Iris pigment epithelial cell (primary cell): ENCODE data around the gene GH2.
A peak's percentile ranks its signal among the peaks of the same experiment; 100 is the strongest.
"Not testable (repeated sequence)": the region's sequence is repeated elsewhere in the genome, so short reads cannot be mapped to it uniquely, and the experiment has no call there.

Experiments
- DNase-seq: peaks from one replicate; pipeline ENCODE4 v3.0.0-alpha.2; 2011; ENCODE audit warnings: low read depth

Gene GH2

DNA sequence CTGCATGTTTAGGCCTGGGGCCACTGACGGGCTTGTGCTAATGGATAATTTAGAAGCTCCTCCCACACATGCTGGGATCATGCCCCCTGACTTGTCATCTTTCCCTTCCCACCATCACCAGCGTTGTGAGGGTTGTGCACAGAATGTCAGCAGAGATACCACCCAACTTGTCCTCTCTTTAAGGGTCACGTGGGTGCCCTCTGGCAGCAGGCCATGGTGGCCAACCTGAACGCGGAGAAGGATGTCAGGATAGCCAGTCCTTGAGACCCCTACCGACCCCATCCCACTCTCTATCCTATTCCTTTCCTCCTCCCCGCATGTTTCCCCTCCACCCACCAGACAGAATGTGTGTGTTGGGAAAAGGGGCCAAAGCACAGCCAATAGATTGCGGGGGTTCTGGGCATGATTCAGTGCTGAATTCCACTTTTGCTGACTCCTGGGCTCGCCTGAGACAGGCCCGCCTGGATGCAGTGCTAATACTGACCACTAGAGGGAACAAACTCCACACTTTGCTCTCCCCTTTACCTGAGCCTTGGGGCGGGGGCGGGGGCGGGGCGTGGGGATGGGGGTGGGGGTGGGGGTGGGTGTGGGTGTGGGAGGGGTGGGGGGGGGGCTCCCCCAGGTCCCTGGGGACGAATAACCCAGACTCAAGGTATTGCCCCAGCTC is at the start of gene GH2:
Gene GH2, minus strand, starts transcription at position 10 of the 667 bp plus-strand sequence. CDS start 143 bp downstream, outside the sequence.
- peak; percentile 50 for DNase-seq

DNA sequence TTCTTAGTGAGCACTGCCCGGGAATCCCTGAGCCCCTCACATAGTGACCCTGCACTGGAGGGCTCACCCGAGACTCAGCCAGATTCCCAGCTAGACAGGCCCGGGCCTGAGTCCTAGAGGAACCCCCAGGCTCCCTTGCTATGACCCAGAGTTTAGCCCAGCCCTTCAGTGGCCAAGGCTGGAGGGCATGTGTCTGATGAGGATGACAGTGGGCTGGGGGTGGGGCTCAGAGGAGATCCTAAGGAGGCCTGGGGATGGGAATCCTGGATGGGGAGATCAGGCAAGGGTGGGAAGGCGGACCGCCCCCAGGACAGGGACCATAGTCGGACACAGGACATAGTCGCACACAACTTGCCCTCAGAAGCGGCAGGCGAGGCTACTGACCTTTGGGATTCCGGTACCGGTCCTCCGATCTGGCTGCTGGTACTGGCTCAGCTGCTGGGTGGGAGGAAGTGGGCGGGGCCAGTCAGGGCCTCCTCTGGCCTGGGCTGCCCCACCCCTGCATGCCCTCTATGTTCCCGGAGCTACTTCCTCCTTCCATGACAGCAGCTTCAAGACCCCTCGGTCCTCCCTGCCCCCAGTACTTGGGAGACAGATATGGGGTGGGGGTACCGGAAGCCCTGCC is 49.3 kb upstream of the GH2 start:
- DNase-seq = no peak

DNA sequence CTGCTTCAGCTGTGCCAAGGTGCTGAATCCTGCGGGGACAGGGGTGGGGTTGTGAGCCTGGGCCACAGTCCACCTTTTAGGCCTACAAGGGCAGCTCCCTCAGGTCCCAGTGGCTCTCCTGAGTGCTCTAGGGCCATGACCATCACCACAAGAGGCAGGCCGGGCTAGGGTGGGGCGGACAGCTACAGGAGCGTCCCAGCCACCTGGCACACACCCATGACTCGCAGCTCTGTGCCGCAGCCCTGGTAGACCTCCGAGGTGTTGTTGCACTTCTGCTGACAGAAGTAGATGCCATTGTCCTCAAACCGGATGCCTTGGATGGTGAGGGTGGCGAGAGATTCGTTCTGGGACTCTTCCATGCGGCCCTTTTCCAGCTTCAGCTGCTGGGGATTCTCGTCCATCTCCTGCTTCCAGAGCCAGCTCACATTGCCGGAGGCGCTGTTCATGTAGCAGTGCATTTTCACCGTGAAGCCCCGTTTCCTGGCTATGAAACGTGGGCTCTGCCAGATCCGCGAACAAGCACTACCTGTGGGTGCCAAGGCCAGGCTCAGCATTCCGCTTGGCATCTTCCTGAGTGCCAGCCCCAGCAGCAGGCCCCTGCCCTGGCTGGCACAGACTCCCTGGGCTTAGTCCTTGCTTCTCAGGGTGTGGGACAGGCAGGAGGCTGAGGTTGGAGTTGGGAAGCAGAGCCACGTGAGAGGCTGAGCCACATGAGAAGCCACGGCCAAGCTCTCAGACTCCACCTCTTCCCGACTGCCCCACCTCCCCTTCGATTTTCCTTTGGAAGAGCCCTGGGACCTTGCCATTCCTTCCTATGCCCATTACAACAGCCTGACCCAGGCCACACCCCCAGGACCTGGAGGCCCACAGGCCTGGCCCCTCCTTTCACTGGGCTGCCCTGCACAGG is 48.4 kb upstream of the GH2 start:
- no peak for DNase-seq

DNA sequence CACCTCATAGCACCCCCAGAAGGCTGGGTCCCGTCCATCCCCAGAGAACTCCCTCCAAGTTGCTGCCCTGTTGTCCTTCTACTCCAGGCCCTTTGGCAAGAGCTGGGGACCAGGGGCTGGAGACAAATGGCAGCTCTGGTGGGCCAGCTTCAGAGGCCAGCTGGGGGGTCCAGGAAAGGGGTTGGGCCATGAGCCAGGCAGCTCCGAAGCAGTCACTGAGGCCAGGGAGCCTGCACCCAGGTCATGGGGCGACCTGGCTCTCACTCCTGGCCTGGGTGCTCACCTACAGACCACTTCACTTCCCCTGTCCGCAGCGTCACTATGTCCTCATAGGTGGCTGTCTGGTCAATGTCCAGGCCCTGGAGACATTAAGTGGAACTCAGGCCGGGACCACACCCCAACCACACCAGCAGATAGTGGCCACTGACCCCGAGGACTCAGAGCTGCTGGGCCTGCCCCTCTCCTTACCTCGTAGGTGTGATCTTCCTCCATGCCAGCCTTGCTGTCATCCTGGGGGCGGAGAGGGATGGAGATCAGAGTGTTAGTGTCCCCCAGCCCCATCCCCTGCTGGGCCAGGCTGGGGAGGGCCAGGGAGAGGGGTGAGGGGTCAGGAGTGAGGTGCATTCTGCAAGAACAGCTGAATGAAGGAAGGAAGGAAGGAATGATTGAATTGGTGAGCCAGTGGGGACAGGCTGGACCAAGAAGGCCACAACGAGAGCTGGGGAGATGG is 47.4 kb upstream of the GH2 start:
- DNase-seq = no peak

DNA sequence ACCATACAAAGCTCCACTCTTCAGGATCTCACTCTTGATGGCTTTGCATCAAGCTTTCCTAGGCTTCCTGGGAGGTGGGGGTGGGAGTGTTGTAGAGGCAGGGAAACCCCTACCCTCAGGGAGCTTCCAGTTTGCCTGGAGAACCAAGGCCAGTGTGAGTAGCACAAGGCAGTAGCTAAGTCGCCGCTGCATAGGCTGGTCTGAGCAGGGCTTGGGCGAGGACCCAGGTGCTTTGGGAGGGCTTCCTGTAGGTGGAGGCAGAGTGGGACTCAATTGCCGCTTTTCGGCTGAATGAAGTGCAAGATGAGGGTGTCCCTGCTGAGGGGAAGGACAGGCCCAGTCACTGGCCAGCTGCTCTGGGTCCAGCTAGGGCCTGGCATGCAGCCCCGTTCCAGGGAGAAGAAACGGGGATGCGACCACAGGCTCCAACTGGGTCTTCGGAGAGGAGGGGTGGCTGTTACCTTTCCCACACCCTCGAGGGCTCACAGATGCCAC is 46.5 kb upstream of the GH2 start:
- DNase-seq = no peak

DNA sequence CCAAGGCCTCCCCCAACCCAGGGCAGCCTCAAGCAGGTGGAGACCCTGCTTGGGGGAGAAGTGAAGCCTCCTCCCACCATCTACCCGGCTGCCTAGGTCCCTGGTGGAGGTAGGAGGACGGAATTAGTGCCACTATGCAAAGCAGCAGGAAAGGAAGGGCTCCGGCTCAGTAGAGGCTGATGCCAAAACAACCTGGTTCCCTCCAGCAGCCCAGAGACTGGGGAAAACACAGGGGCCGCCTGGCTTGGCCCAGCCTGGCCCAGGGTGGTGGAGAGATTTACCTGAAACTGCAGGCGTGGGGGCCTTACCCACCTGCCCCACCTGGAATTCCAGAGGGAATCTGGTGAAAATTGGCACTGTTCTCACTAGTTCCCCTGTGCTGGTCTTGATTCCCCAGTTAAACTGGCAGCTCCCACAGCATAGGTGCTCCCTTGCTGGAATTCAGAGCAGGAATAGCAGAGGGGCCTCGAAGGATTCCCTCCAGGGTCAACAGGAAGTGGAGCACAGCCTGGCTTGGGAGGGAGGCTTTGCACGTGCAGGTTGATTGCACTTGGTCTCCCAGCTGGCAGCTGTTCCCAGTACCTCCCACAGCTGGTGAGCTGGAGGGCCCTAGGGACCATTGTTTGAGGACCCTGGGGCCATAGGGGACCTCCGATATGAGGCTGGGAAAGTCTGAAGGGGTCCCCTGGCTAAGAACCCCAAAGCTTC is 45.9 kb upstream of the GH2 start:
- no peak for DNase-seq

DNA sequence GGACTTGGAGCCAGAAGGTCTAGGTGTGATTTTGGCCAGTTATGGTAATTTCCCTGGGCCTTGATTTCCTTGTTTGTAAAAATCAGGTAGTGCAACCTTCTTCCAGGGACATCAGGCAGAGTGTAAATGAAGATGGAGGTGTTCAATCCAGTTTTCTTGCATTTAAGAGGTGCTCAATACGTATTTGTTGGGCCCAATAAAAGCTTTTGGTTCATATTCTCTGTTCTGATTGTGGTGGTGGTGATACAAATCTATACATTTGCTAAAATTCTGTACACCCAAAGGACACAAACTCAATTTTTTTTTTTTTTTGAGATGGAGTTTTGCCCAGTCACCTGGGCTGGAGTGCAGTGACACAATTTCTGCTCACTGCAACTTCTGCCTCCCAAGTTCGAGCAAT is 44.4 kb upstream of the GH2 start:
- no peak for DNase-seq

DNA sequence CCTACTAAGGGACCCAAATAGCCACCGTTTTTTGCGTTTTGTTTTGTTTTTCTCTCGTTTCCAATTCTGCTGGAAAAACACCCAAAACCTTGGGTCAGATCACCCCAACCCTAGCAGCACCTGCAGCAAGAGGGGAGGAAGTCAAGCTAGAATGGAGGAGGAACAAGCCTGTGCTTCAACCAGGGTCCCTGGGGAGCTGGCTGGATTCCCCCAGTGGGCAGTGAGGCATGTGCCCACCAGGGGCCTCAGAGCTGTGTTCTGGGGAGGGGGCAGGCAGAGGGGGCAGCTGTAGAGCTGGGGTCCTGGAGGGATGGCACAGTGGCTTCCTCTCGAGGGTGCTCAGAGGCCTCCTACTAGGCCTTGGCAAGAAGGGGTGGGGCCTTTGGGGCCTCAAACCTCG is 43.9 kb upstream of the GH2 start:
- DNase-seq = no peak

DNA sequence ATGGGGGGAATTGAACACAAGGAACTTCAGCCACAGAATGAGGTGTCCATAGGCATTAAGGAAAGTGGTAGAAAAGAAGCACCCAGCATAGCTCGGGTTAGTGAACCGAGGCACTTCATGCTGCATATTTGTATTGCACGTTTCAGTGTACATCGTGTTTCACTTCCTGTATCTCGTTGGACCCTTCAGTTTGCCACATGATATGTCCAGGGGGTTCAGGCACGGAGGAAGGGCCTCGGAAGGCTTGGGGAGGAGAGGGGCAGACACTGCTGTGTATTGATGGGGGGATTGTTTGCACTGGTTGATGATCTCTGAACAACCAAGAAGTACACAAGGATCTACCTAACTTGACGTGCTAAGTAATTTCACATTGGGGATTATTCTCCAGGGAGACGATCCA is 40.7 kb upstream of the GH2 start:
- DNase-seq = not testable (repeated sequence)

DNA sequence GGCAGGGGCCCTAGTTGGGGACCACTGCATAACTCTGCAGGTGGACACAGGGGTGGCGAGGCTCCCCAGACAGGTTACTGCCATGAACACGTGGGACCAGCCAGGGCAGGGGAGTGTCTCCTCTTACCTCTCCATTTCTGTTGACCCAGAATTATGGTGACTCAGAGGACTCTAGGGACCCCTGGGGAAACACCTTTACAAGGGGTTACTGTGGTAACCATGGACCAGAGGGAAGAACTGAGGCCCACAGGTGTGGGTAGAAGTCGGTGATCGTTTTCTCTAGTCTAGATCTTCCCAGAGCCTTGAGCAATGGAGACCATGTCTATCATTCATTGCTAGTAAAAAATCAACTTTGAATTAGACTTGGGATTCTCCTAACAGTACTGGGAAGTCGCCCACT is 39.0 kb upstream of the GH2 start:
- DNase-seq = not testable (repeated sequence)

DNA sequence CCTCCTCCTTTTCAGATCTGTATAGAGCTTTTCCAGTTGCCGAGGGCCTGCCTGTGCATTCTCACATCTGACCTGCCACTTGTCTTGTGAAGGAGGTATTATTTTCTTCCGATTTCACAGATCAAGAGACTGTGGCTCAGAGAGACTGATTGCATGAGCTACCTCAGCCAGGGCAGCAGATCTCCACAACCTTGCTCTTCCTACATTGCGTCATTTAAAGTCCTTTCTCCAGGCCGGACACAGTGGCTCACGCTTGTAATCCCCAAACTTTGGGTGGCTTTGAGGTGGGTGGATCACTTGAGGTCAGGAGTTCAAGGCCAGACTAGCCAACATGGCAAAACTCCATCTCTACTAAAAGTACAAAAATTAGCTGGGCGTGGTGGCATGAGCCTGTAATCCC is 38.3 kb upstream of the GH2 start:
- not testable (repeated sequence) for DNase-seq

DNA sequence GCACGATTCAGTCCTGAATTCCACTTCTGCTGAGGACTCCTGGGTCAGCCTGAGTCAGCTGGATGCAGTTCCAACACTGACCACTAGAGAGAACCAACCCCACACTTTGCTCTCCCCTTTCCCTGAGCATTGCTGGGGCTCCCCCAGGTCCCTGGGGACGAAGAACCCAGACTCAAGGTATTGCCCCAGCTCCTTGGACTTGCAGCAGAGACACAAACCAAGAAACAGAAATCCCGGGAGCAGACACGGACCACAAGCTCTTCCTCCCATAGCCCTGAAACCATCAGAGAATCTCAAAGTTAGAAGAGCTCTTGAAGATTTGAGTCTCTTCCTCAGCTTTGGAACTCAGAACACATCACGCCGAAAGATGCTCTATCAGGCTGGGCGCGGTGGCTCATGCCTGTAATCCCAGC is 37.6 kb upstream of the GH2 start:
- DNase-seq = peak; percentile 53

DNA sequence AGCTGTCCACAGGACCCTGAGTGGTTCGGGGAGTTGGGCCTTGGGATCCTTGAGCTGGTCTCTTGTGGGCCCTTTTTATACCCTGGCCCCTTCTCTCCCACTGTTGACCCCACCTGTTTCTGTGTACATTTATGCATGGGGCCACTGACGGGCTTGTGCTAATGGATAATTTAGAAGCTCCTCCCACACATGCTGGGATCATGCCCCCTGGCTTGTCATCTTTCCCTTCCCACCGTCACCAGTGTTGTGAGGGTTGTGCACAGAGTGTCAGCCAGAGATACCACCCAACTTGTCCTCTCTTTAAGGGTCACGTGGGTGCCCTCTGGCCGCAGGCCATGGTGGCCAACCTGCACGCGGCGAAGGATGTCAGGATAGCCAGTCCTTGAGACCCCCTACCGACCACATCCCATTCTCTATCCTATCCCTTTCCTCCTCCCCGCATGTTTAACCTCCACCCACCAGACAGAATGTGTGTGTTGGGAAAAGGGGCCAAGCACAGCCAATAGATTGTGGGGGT is 37.1 kb upstream of the GH2 start, which contains the start of gene GH1:
Gene GH1, minus strand, starts transcription at position 51 of the 517 bp plus-strand sequence. CDS start 63 bp downstream, outside the sequence.
- DNase-seq = not testable (repeated sequence)

DNA sequence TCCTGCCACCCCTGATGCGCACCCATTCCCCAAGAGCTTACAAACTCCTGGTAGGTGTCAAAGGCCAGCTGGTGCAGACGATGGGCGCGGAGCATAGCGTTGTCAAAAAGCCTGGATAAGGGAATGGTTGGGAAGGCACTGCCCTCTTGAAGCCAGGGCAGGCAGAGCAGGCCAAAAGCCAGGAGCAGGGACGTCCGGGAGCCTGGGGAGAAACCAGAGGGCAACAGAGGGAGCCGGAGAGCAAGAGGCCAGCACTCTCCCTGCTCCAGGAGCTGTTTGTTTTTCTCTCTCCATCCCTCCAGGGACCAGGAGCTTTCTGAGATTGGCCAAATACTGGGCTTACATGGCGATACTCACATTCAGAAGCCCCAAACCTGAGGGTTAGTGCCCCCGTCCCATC is 36.6 kb upstream of the GH2 start:
- no peak for DNase-seq

DNA sequence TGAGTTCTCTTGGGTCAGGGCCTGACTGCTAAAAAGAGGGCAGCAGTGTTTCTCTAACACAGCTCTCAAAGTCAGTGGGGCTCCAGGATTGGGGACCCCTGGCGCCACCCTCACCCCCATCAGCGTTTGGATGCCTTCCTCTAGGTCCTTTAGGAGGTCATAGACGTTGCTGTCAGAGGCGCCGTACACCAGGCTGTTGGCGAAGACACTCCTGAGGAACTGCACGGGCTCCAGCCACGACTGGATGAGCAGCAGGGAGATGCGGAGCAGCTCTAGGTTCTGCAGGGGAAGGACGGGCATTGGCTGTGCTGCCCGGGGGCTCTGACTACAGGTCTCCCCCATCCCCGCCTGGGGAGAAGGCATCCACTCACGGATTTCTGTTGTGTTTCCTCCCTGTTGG is 35.9 kb upstream of the GH2 start:
- DNase-seq = no peak

DNA sequence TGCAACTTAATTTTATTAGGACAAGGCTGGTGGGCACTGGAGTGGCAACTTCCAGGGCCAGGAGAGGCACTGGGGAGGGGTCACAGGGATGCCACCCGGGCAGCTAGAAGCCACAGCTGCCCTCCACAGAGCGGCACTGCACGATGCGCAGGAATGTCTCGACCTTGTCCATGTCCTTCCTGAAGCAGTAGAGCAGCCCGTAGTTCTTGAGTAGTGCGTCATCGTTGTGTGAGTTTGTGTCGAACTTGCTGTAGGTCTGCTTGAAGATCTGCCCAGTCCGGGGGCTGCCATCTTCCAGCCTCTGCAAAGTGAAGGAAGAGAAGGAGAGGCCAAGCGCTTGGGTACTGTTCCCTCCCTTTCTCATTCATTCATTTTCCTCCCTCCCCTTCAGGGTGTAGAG is 35.5 kb upstream of the GH2 start:
- not testable (repeated sequence) for DNase-seq

DNA sequence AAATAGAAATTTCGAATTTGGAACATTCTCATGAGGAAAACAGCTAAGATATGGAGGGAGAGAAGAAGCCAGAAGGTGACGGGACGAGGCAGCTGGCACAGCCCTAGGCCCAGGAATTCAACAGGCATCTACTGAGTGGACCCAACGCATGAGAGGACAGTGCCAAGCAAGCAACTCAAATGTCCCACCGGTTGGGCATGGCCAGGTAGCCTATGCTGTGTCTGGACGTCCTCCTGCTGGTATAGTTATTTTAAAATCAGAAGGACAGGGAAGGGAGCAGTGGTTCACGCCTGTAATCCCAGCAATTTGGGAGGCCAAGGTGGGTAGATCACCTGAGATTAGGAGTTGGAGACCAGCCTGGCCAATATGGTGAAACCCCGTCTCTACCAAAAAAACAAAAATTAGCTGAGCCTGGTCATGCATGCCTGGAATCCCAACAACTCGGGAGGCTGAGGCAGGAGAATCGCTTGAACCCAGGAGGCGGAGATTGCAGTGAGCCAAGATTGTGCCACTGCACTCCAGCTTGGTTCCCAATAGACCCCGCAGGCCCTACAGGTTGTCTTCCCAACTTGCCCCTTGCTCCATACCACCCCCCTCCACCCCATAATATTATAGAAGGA is 34.9 kb upstream of the GH2 start:
- no peak for DNase-seq

DNA sequence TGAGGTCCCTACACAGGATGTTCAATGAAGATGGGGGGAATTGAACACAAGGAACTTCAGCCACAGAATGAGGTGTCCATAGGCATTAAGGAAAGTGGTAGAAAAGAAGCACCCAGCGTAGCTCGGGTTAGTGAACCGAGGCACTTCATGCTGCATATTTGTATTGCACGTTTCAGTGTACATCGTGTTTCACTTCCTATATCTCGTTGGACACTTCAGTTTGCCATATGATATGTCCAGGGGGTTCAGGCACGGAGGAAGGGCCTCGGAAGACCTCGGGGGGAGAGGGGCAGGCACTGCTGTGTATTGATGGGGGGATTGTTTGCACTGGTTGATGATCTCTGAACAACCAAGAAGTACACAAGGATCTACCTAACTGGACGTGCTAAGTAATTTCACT is 34.0 kb upstream of the GH2 start:
- not testable (repeated sequence) for DNase-seq

DNA sequence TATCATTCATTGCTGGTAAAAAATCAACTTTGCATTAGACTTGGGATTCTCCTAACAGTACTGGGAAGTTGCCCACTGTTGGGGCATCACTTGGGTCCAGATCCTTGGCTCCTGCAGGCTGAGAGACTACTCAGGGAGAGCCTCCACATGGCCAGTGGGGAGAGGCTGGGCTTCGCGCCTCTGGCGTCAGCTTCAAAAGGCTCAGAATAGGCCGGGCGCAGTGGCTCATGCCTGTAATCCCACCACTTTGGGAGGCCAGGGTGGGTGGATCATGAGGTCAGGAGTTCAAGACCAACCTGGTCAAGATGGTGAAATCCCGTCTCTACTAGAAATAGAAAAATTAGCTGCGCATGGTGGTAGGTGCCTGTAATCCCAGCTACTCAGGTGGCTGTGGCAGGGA is 32.7 kb upstream of the GH2 start:
- DNase-seq = no peak

DNA sequence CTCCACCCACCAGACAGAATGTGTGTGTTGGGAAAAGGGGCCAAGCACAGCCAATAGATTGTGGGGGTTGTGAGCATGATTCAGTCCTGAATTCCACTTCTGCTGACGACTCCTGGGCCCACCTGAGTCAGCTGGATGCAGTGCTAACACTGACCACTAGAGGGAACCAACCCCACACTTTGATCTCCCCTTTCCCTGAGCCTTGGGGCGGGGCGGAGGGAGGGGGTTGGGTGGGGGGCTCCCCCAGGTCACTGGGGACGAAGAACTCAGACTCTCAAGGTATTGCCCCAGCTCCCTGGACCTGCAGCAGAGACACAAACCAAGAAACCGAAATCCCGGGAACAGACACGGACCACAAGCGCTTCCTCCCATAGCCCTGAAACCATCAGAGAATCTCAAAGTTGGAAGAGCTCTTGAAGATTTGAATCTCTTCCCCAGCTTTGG is 29.9 kb upstream of the GH2 start:
- no peak for DNase-seq
